Urinary bladder (tissue), 2 donors: ENCODE results near the gene MYCBP. TPM values are rescaled to one million over a fixed set of nuclear protein-coding genes. Genes with fewer than 3 reads are reported as not detected.

ENCODE experiments used
- polyA plus RNA-seq: library from polyadenylated mRNA; stranded (reverse); fragments of 200-250 nt; gene quantifications from one replicate; pipeline ENCODE4 v1.2.3, GENCODE V29; 2013
- small RNA-seq: library from RNA; depleted of rRNA; stranded (forward); fragments of <200 nt; gene quantifications from one replicate; pipeline ENCODE3, GENCODE V24; 2014
- total RNA-seq: library from RNA; depleted of rRNA; stranded (reverse); fragments of >200 nt; gene quantifications from one replicate; pipeline ENCODE4 v1.2.3, GENCODE V29; 2014
- donor health status: healthy.

MYCBP gene
- total and polyA plus RNA-seq, 2 donors = 14.3 to 17.2 TPM

Small RNAs within 50 kb of the gene (small RNA-seq; reads per million reads assigned to genes)
- not detected for gene GJA9-MYCBP

Other genes with a start within 250 kb of the MYCBP start
- 29.2 TPM for gene RRAGC, start 13.6 kb downstream of the MYCBP start, total RNA-seq
- gene RRAGC, start 13.6 kb downstream of the MYCBP start, polyA plus RNA-seq = 25.3 TPM
- 0.16 TPM for gene GJA9, start 8.2 kb upstream of the MYCBP start, total RNA-seq
- gene GJA9, start 8.2 kb upstream of the MYCBP start, polyA plus RNA-seq = not detected
- 6.3 TPM for gene RHBDL2, start 68.5 kb upstream of the MYCBP start, total RNA-seq
- gene RHBDL2, start 68.5 kb upstream of the MYCBP start, polyA plus RNA-seq = 2.9 TPM
- gene AKIRIN1, start 117.9 kb upstream of the MYCBP start, total RNA-seq = 35.2 TPM
- gene AKIRIN1, start 117.9 kb upstream of the MYCBP start, polyA plus RNA-seq = 39.1 TPM
- 368 TPM for gene NDUFS5, start 153.0 kb upstream of the MYCBP start, total RNA-seq
- gene NDUFS5, start 153.0 kb upstream of the MYCBP start, polyA plus RNA-seq = 552 TPM